HepG2 (cell line): ENCODE data around the gene EPHA10. TPM values are rescaled to one million over a fixed set of nuclear protein-coding genes. Genes with fewer than 3 reads are reported as not detected.
A peak's percentile ranks its signal among the peaks of the same experiment; 100 is the strongest.

Experiments
- CERS6 ChIP-seq: sonication (generic); formaldehyde crosslinking; IDR thresholded peaks from 2 replicates; pipeline ENCODE4 v1.5.0; 2020; ENCODE audit warnings: missing genetic modification reagents
- CHCHD3 ChIP-seq: sonication (generic); formaldehyde crosslinking; IDR thresholded peaks from 2 replicates; pipeline ENCODE4 v1.8.0; 2022; ENCODE audit warnings: mild to moderate bottlenecking, missing genetic modification reagents, moderate library complexity
- DRAP1 ChIP-seq: IDR thresholded peaks from 2 replicates; pipeline ENCODE4 v1.6.1; 2016; ENCODE audit warnings: missing genetic modification reagents, missing compliant biosample characterization
- EEA1 ChIP-seq: sonication (generic); formaldehyde crosslinking; IDR thresholded peaks from 2 replicates; pipeline ENCODE4 v1.5.1; 2020; ENCODE audit warnings: mild to moderate bottlenecking, missing genetic modification reagents, borderline replicate concordance
- ETV5 ChIP-seq: IDR thresholded peaks from 2 replicates; pipeline ENCODE4 v1.6.1; 2018; ENCODE audit warnings: missing biosample characterization, missing genetic modification reagents, inconsistent platforms, borderline replicate concordance
- GPN1 ChIP-seq: sonication (generic); formaldehyde crosslinking; IDR thresholded peaks from 2 replicates; pipeline ENCODE4 v1.5.1; 2020; ENCODE audit warnings: missing genetic modification reagents, borderline replicate concordance
- HIC2 ChIP-seq: sonication (generic); formaldehyde crosslinking; IDR thresholded peaks from 2 replicates; pipeline ENCODE4 v1.9.0; 2022; ENCODE audit warnings: low read depth, missing genetic modification reagents
- IKZF1 ChIP-seq: fragments of 450-650 bp; IDR thresholded peaks from 2 replicates; pipeline ENCODE4 v1.7.1; 2016
- RAD51 ChIP-seq: fragments of 450-650 bp; IDR thresholded peaks from 2 replicates; pipeline ENCODE4 v1.6.1; 2016; ENCODE audit warnings: borderline replicate concordance
- RBFOX2 ChIP-seq: fragments of 200-400 bp; formaldehyde crosslinking; IDR thresholded peaks from 2 replicates; pipeline ENCODE4 v1.6.1; 2017; ENCODE audit warnings: low read depth, mild to moderate bottlenecking, low read length
- REXO4 ChIP-seq: sonication (generic); formaldehyde crosslinking; IDR thresholded peaks from 2 replicates; pipeline ENCODE4 v1.8.0; 2022; ENCODE audit warnings: missing genetic modification reagents, mild to moderate bottlenecking, borderline replicate concordance
- RXRB ChIP-seq: IDR thresholded peaks from 2 replicates; pipeline ENCODE4 v1.6.1; 2016; ENCODE audit warnings: borderline replicate concordance, missing genetic modification reagents, missing compliant biosample characterization
- SMAD3 ChIP-seq: sonication (generic); formaldehyde crosslinking; IDR thresholded peaks from 2 replicates; pipeline ENCODE4 v1.4.0; 2020; ENCODE audit warnings: missing genetic modification reagents
- SNAPC2 ChIP-seq: sonication (generic); formaldehyde crosslinking; IDR thresholded peaks from 2 replicates; pipeline ENCODE4 v1.8.1; 2022; ENCODE audit warnings: mild to moderate bottlenecking, missing genetic modification reagents
- SNAPC5 ChIP-seq: sonication (generic); formaldehyde crosslinking; IDR thresholded peaks from 2 replicates; pipeline ENCODE4 v1.8.1; 2023; ENCODE audit warnings: mild to moderate bottlenecking, missing genetic modification reagents, borderline replicate concordance
- SP5 ChIP-seq: IDR thresholded peaks from 2 replicates; pipeline ENCODE4 v1.6.1; 2016; ENCODE audit warnings: low read depth, borderline replicate concordance
- SRSF1 ChIP-seq: fragments of 200-400 bp; formaldehyde crosslinking; optimal IDR thresholded peaks from 2 replicates; pipeline ENCODE3; 2017; ENCODE audit warnings: mild to moderate bottlenecking, low read depth, low read length, moderate library complexity
- TGIF2 ChIP-seq: IDR thresholded peaks from 2 replicates; pipeline ENCODE4 v1.6.1; 2016; ENCODE audit warnings: control low read depth, missing compliant biosample characterization
- YEATS2 ChIP-seq: sonication (generic); formaldehyde crosslinking; IDR thresholded peaks from 2 replicates; pipeline ENCODE4 v1.4.0; 2020; ENCODE audit warnings: missing genetic modification reagents, borderline replicate concordance
- ZFP36L2 ChIP-seq: sonication (generic); formaldehyde crosslinking; IDR thresholded peaks from 2 replicates; pipeline ENCODE4 v1.4.0; 2020; ENCODE audit warnings: missing genetic modification reagents
- ZNF280B ChIP-seq: sonication (generic); formaldehyde crosslinking; IDR thresholded peaks from 2 replicates; pipeline ENCODE4 v1.5.0; 2020; ENCODE audit warnings: missing genetic modification reagents, mild to moderate bottlenecking, borderline replicate concordance
- ZNF3 ChIP-seq: IDR thresholded peaks from 2 replicates; pipeline ENCODE4 v1.7.0; 2017; ENCODE audit warnings: inconsistent platforms
- ZNF317 ChIP-seq: sonication (generic); formaldehyde crosslinking; IDR thresholded peaks from 2 replicates; pipeline ENCODE4 v1.5.0; 2020; ENCODE audit warnings: mild to moderate bottlenecking, missing genetic modification reagents
- ZNF468 ChIP-seq: sonication (generic); formaldehyde crosslinking; IDR thresholded peaks from 2 replicates; pipeline ENCODE4 v1.8.0; 2022; ENCODE audit warnings: mild to moderate bottlenecking, moderate library complexity, missing genetic modification reagents
- ZNF577 ChIP-seq: sonication (generic); formaldehyde crosslinking; IDR thresholded peaks from 2 replicates; pipeline ENCODE4 v1.4.0; 2020; ENCODE audit warnings: mild to moderate bottlenecking, low read depth, missing genetic modification reagents, borderline replicate concordance
- ZNF652 ChIP-seq: IDR thresholded peaks from 2 replicates; pipeline ENCODE4 v1.6.1; 2016; ENCODE audit warnings: low read depth, borderline replicate concordance
- ZNF709 ChIP-seq: sonication (generic); formaldehyde crosslinking; IDR thresholded peaks from 2 replicates; pipeline ENCODE4 v1.5.0; 2020; ENCODE audit warnings: mild to moderate bottlenecking, missing genetic modification reagents
- ZNF816 ChIP-seq: sonication (generic); formaldehyde crosslinking; IDR thresholded peaks from 2 replicates; pipeline ENCODE4 v1.8.0; 2022; ENCODE audit warnings: missing genetic modification reagents, mild to moderate bottlenecking, borderline replicate concordance
- ZSCAN30 ChIP-seq: sonication (generic); formaldehyde crosslinking; IDR thresholded peaks from 2 replicates; pipeline ENCODE4 v1.5.0; 2020; ENCODE audit warnings: mild to moderate bottlenecking, missing genetic modification reagents
- polyA plus RNA-seq, 8 experiments: library from polyadenylated mRNA; depleted of rRNA in 3 of 8; stranded (reverse) in 7 of 8; unstranded in 1 of 8; fragments of >200 nt; fragmentation: Illumina TruSeq in 4 of 8; extraction: Trizol in 4 of 8; gene quantifications; 2 replicates each; pipeline versions ENCODE4 v1.2.1 to v1.2.3, GENCODE V29; 2011 to 2016; ENCODE audit warnings: low read depth in 4 of 8, missing spikeins in 1 of 8, mixed read lengths in 1 of 8; ENCODE audit not compliant: insufficient read depth in 1 of 8
- total RNA-seq, 5 experiments: library from RNA; depleted of rRNA; stranded (reverse); fragments of >200 nt; fragmentation: Illumina TruSeq; extraction: Trizol; gene quantifications; 2 replicates each; pipeline ENCODE4 v1.2.3, GENCODE V29; 2016; ENCODE audit warnings: low read depth in 1 of 5

Gene EPHA10
- total and polyA plus RNA-seq, 2 of the 13 experiments (the other 11 are each of a cell fraction or from before 2014, with no cell fraction given): 0.11 to 0.58 TPM

GRCh38 chr1:37691497-37692077, 73.3 kb downstream of the EPHA10 start (continued):
- no peak for TF ChIP-seq ZNF709 (CRISPR knock-in tag)
- no peak for TF ChIP-seq ZNF468 (CRISPR knock-in tag)
- no peak for TF ChIP-seq ZNF577
- no peak for TF ChIP-seq RXRB
- no peak for TF ChIP-seq SNAPC2 (CRISPR knock-in tag)
- TF ChIP-seq SRSF1: no peak
- peak; percentile 45 for TF ChIP-seq RBFOX2
- TF ChIP-seq ZNF3: no peak
- 0 out of 2 replicates have a peak, but pooled peaks have one; percentile 45 for TF ChIP-seq REXO4 (CRISPR knock-in tag)
- no peak for TF ChIP-seq GPN1 (CRISPR knock-in tag)
- TF ChIP-seq EEA1: no peak
- TF ChIP-seq SMAD3 (CRISPR knock-in tag): no peak
- no peak for TF ChIP-seq SNAPC5 (CRISPR knock-in tag)
- no peak for TF ChIP-seq CHCHD3 (CRISPR knock-in tag)
- no peak for TF ChIP-seq HIC2 (CRISPR knock-in tag)
- TF ChIP-seq ZNF816: no peak
- TF ChIP-seq ZSCAN30 (CRISPR knock-in tag): no peak
- TF ChIP-seq ETV5 (CRISPR knock-in tag): no peak
- TF ChIP-seq RAD51: no peak
- TF ChIP-seq DRAP1: no peak
- TF ChIP-seq SP5 (CRISPR knock-in tag): no peak
- TF ChIP-seq ZNF652 (CRISPR knock-in tag): no peak
- no peak for TF ChIP-seq ZNF280B (CRISPR knock-in tag)
- TF ChIP-seq TGIF2: no peak
- no peak for TF ChIP-seq CERS6 (CRISPR knock-in tag)
- no peak for TF ChIP-seq ZFP36L2
- TF ChIP-seq IKZF1: no peak
- no peak for TF ChIP-seq ZNF317 (CRISPR knock-in tag)
- no peak for TF ChIP-seq YEATS2
